HFFc6 (cell line): Measurements from ENCODE around the gene RAD9A. TPM values are rescaled to one million over a fixed set of nuclear protein-coding genes. Genes with fewer than 3 reads are reported as not detected.

Experiments
- DNase-seq: peaks from one replicate; pipeline ENCODE4 v3.0.0-alpha.2; 2018
- H3K27ac Mint-ChIP-seq: 2 replicates; pipeline ENCODE4 v1.8.0; 2020; ENCODE audit warnings: mild to moderate bottlenecking, mixed read lengths
- H3K27me3 Mint-ChIP-seq: 2 replicates; pipeline ENCODE4 v1.8.0; 2021; ENCODE audit warnings: mild to moderate bottlenecking, moderate library complexity, mixed read lengths; ENCODE audit not compliant: insufficient read depth
- H3K36me3 Mint-ChIP-seq: 2 replicates; pipeline ENCODE4 v1.8.0; 2021; ENCODE audit warnings: low read depth, mixed read lengths
- H3K4me1 Mint-ChIP-seq: 2 replicates; pipeline ENCODE4 v1.8.0; 2020; ENCODE audit warnings: low read depth, mixed read lengths
- H3K4me3 Mint-ChIP-seq: 2 replicates; pipeline ENCODE4 v1.8.0; 2020; ENCODE audit warnings: mild to moderate bottlenecking, moderate library complexity, mixed read lengths
- H3K9me3 Mint-ChIP-seq: 2 replicates; pipeline ENCODE4 v1.8.0; 2020; ENCODE audit warnings: mild to moderate bottlenecking, mixed read lengths
- CTCF ChIP-seq: fragments of 200-600 bp; sonication (generic); IDR thresholded peaks from 2 replicates; pipeline ENCODE4 v1.5.0; 2021; ENCODE audit warnings: antibody characterized with exemption, mild to moderate bottlenecking
- total RNA-seq, 6 experiments: library from RNA; stranded (reverse); fragmentation: NEBNext Ultra II Directional; extraction: Animal tissue kit (Norgen Biotek cat#: 25700); gene quantifications; 2 replicates in 1 of 6; 3 replicates in 5 of 6; pipeline ENCODE4 v1.2.3, GENCODE V29; 2021

The RAD9A gene
- total RNA-seq, 6 experiments from 2014 or later, result 7.6 to 10.3 (median 8.8) TPM

GRCh38 chr11:67374571-67375281, 17.1 kb upstream of the RAD9A start:
- H3K36me3 Mint-ChIP-seq, result no peaks in the 10 kb centered on the region; the same call in 1 of the 2 replicates
- peaks cover 72% of the 10 kb centered on the region for H3K4me1 Mint-ChIP-seq
- DNase-seq, result no peak
- H3K9me3 Mint-ChIP-seq, result no peaks in the 10 kb centered on the region
- peaks cover 5% of the 10 kb centered on the region; the same call in 1 of the 2 replicates for H3K27me3 Mint-ChIP-seq
- H3K27ac Mint-ChIP-seq, result peak overlapping the region; percentile 99
- H3K4me3 Mint-ChIP-seq, result peak overlapping the region; percentile 89
- TF ChIP-seq CTCF, result no peak

- no peak for TF ChIP-seq CTCF
- Mint-ChIP-seq H3K36me3 (no peaks in the 10 kb centered on the region; the same call in 1 of the 2 replicates), H3K27me3 (peaks cover 5% of the 10 kb centered on the region; the same call in 1 of the 2 replicates), H3K4me3 (no peak overlapping the region), H3K9me3 (no peaks in the 10 kb centered on the region), H3K27ac (peak overlapping the region; percentile 99), H3K4me1 (peaks cover 69% of the 10 kb centered on the region)
- no peak for DNase-seq
Observed at GRCh38 chr11:67375320-67376055, 16.3 kb upstream of the RAD9A start.

- DNase-seq, result no peak
- no peak overlapping the region for H3K4me3 Mint-ChIP-seq
- H3K27me3 Mint-ChIP-seq, result peaks cover 5% of the 10 kb centered on the region
- no peaks in the 10 kb centered on the region; the same call in 1 of the 2 replicates for H3K36me3 Mint-ChIP-seq
- no peaks in the 10 kb centered on the region for H3K9me3 Mint-ChIP-seq
- peak overlapping the region; percentile 43 for H3K27ac Mint-ChIP-seq
- peaks cover 69% of the 10 kb centered on the region for H3K4me1 Mint-ChIP-seq
- no peak for TF ChIP-seq CTCF
Observed at GRCh38 chr11:67376063-67376820, 15.5 kb upstream of the RAD9A start.

- Mint-ChIP-seq H3K9me3 (no peaks in the 10 kb centered on the region), H3K4me3 (no peak overlapping the region), H3K4me1 (peaks cover 65% of the 10 kb centered on the region), H3K36me3 (no peaks in the 10 kb centered on the region; the same call in 1 of the 2 replicates), H3K27ac (0 out of 2 replicates have a peak overlapping the region, but pooled peaks have one; percentile 43), H3K27me3 (peaks cover 5% of the 10 kb centered on the region)
- TF ChIP-seq CTCF, result no peak
- no peak for DNase-seq
Observed at GRCh38 chr11:67376873-67377808, 14.6 kb upstream of the RAD9A start.
